ENCODE data around the gene SPOPL.

- no peak for TF ChIP-seq EP300 (IDR thresholded peaks at IDR 0.05; ENCODE audit: borderline replicate concordance)
- TF ChIP-seq FOXM1 (IDR thresholded peaks at IDR 0.05; ENCODE audit: borderline replicate concordance, low read depth): no peak
- no peak for TF ChIP-seq CREB1 (IDR thresholded peaks at IDR 0.05; ENCODE audit: low read depth)
- TF ChIP-seq USF1 (IDR thresholded peaks at IDR 0.05): no peak
- TF ChIP-seq EGR1 (IDR thresholded peaks at IDR 0.05): no peak
- TF ChIP-seq YY1 (IDR thresholded peaks at IDR 0.05; ENCODE audit: low read depth): no peak
- TF ChIP-seq REST (IDR thresholded peaks at IDR 0.05; ENCODE audit: low read depth): no peak
- no peak for TF ChIP-seq TAF1 (IDR thresholded peaks at IDR 0.05; ENCODE audit: low read depth)
- TF ChIP-seq MAX (IDR thresholded peaks at IDR 0.05): no peak
- TF ChIP-seq RAD21 (IDR thresholded peaks at IDR 0.05; ENCODE audit: low read depth): no peak
- TF ChIP-seq ZBTB7A (IDR thresholded peaks at IDR 0.05; ENCODE audit: low read depth): no peak
- no peak for TF ChIP-seq NFIC (IDR thresholded peaks at IDR 0.05)
- no peak for TF ChIP-seq CEBPB (IDR thresholded peaks at IDR 0.05)
- no peak for TF ChIP-seq TEAD4 (IDR thresholded peaks at IDR 0.05)
These were observed 100.0 kb downstream of the SPOPL start for GRCh38 chr2:138601458-138602165.
